ENCODE measurements around the gene UPK1A.

The UPK1A gene

DNA sequence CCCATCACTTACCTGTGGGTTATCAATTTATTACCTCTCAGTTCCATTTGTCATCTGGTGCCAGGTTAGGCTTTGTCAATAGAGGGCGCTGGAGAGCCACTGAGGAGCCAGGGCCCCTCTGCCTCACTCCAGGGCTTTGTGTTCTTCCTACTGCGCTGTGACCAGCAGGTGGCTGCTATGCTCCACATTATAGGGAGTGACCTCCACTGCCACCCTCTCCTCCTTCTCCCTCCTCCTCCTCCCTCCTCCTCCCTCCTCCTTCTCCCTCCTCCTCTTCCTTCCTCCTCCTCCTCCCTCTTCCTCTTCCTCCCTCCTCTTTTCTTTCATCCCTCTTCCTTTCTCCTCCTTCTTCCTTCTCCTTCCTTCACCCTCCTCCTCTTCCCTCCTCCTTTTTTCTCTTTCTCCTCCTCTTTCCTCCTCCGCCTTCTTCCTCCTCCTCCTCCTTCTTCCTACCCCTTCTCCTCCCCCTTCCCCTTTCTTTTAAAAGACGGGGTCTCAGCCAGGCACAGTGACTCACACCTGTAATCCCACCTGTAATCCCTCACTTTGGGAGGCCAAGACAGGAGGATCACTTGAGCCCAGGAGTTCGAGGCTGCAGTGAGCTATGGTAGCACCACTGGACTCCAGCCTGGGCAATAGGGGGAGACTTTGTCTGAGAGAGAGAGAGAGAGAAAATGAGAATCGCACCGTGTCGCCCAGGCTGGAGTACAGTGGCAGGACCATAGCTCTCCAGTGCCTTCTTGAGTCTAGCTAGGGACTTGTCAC lies 27.7 kb downstream of the UPK1A start:
- Histone ChIP-seq H3K27ac (ENCODE audit: low read length) (no peak overlapping the region), H3K4me1 (ENCODE audit: control insufficient read depth in 1 of 2, insufficient read depth in 2 of 2, low read length in 2 of 2) (peaks cover 0 to 3% of the 10 kb centered on the region in 2 donors), H3K9me3 (ENCODE audit: control insufficient read depth in 1 of 2, low read length in 2 of 2) (no peaks in the 10 kb centered on the region), H3K27me3 (ENCODE audit: low read depth, low read length) (no peaks in the 10 kb centered on the region), H3K36me3 (ENCODE audit: control insufficient read depth in 1 of 2, insufficient read depth in 2 of 2, low read length in 2 of 2) (no peaks in the 10 kb centered on the region), H3K4me3 (ENCODE audit: low read depth in 1 of 2, low read length in 2 of 2) (no peak overlapping the region)

DNA sequence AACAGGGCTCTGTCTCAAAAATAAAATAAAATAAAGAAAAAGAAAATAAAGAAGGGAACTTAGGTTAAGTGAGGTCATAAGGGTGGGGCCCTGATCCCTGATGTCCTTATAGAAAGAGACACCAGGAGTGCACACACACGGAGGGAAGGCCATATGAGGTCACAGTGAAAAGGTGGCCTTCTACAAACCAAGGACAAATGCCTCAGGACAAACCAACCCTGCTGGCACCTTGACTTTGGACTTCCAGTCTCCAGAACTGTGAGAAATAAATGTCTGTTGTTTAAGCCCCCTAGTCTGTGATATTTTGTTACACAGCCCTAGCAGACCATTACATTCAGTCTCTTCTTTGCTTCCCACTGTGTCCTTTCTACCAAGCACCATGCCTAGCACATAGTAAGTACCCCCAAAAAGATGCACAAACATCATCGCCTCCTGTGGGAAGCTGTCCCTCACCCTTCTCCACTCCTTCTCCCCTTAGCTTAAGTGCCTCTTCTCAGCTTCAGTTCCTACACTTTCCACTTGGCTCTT lies 29.6 kb downstream of the UPK1A start:
- no peaks in the 10 kb centered on the region for H3K36me3 ChIP-seq (ENCODE audit: control insufficient read depth in 1 of 2, insufficient read depth in 2 of 2, low read length in 2 of 2)
- H3K27me3 ChIP-seq (ENCODE audit: low read depth, low read length) = no peaks in the 10 kb centered on the region
- no peaks in the 10 kb centered on the region for H3K9me3 ChIP-seq (ENCODE audit: control insufficient read depth in 1 of 2, low read length in 2 of 2)
- H3K4me3 ChIP-seq (ENCODE audit: low read depth in 1 of 2, low read length in 2 of 2) = no peak overlapping the region
- no peak overlapping the region for H3K27ac ChIP-seq (ENCODE audit: low read length)
- H3K4me1 ChIP-seq (ENCODE audit: control insufficient read depth in 1 of 2, insufficient read depth in 2 of 2, low read length in 2 of 2) = peaks cover 0 to 3% of the 10 kb centered on the region in 2 donors

DNA sequence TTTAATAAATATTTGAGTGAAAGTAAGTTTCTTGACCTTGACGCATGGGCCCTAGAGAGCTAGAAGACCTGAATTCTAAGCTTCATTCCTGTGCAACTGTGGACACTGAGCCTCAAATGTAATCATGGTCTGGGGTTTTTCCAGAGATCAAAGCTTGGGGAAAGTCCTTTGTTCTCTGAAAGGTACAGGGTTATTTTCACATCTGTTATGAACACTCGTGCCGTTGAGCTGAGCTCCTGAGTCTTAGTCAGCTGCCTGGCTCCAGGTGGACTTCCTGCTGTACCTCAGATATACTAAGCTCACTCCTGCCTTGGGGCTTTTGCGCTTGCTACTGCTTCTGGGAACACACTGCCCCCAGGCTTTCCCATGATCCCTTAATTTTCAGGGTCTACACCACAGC lies 30.5 kb downstream of the UPK1A start:
- Histone ChIP-seq H3K4me1 (ENCODE audit: control insufficient read depth in 1 of 2, insufficient read depth in 2 of 2, low read length in 2 of 2) (peaks cover 0 to 3% of the 10 kb centered on the region in 2 donors), H3K9me3 (ENCODE audit: control insufficient read depth in 1 of 2, low read length in 2 of 2) (no peaks in the 10 kb centered on the region), H3K27ac (ENCODE audit: low read length) (no peak overlapping the region), H3K36me3 (ENCODE audit: control insufficient read depth in 1 of 2, insufficient read depth in 2 of 2, low read length in 2 of 2) (no peaks in the 10 kb centered on the region), H3K4me3 (ENCODE audit: low read depth in 1 of 2, low read length in 2 of 2) (no peak overlapping the region), H3K27me3 (ENCODE audit: low read depth, low read length) (no peaks in the 10 kb centered on the region)

DNA sequence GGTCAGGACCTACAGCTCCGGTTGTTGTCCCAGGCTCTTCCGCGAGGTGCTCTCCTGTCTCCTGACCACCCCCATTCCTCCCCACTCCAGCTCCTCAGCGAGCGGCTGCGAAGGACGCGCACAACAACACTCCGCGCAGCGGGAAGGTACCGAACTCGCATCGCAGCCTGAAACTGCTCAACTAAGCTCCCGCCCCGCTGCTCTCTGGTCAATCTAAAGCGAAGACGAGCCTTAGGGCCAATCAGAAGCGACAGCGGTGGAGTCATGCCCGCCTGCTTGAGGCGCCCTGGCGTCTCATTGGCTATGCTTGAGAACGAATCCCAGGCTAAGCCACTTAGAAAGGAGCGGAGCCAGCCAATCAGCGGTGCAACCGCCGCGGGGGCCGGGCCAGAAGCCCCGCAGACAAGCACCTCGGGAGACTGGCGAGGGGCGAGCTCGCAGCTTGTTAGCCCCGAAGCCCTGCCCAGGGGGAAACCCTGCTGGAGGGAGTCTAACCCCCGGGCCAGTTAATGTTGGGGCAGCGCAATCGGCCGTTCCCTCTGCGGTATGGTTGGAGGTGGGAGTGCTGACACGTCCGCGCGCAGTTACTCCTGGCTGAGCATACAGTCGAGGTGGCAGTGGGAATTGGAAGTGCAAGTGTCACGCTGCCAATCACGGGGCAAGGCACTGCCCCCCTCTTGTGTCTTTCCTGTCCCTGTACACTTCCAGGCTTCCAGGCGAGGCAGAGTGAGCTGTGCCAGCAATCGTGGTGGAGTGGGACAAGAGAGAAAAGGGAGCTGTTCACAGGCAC lies 36.1 kb downstream of the UPK1A start:
- no peaks in the 10 kb centered on the region for H3K27me3 ChIP-seq (ENCODE audit: low read depth, low read length)
- no peak overlapping the region for H3K27ac ChIP-seq (ENCODE audit: low read length)
- H3K4me3 ChIP-seq (ENCODE audit: low read depth in 1 of 2, low read length in 2 of 2) = peak overlapping the region; percentile 67 to 83
- H3K36me3 ChIP-seq (ENCODE audit: control insufficient read depth in 1 of 2, insufficient read depth in 2 of 2, low read length in 2 of 2) = no peaks in the 10 kb centered on the region
- peaks cover 0 to 7% of the 10 kb centered on the region in 2 donors for H3K4me1 ChIP-seq (ENCODE audit: control insufficient read depth in 1 of 2, insufficient read depth in 2 of 2, low read length in 2 of 2)
- H3K9me3 ChIP-seq (ENCODE audit: control insufficient read depth in 1 of 2, low read length in 2 of 2) = no peaks in the 10 kb centered on the region

DNA sequence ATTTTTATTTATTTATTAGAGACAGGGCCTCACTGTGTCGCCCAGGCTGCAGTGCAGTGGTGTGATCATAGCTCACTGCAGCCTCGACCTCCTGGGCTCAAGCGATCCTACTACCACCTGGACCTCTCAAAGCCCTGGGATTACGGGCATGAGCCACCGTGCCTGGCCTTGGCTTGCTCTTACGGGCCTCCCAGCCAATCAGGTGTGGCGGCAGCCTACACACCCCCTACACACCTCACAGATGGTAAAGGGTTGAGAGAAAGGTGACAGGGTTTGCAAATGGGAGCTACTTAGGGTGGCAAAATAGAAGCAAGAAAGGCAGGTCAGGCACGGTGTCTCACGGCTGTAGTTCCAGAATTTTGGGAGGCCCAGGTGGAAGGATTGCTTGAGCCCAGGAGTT lies 37.0 kb downstream of the UPK1A start:
- Histone ChIP-seq H3K36me3 (ENCODE audit: control insufficient read depth in 1 of 2, insufficient read depth in 2 of 2, low read length in 2 of 2) (no peaks in the 10 kb centered on the region), H3K4me1 (ENCODE audit: control insufficient read depth in 1 of 2, insufficient read depth in 2 of 2, low read length in 2 of 2) (peaks cover 0 to 7% of the 10 kb centered on the region in 2 donors), H3K9me3 (ENCODE audit: control insufficient read depth in 1 of 2, low read length in 2 of 2) (no peaks in the 10 kb centered on the region), H3K27ac (ENCODE audit: low read length) (no peak overlapping the region), H3K27me3 (ENCODE audit: low read depth, low read length) (no peaks in the 10 kb centered on the region), H3K4me3 (ENCODE audit: low read depth in 1 of 2, low read length in 2 of 2) (no peak overlapping the region)

DNA sequence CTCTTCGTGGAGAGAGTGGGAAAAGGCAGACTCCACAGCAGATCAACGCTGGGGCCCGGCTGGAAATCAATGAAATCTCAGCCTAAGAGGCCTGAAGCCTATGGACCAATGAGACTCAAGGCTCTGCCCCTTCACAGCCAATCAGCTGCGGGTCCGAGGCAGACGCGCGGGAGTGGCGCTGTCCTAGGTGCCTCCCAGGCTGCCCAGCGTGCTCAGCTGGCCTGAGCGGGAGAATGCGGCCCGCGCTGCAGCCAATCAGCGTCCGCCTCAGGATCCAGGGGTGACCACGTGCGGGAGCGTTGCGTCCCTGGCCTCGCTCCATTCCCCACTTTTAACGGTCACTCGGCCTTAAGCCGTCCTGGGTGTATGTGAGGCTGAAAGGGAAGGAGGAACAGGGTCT lies 37.9 kb downstream of the UPK1A start, which contains the start of gene ZBTB32:
Gene ZBTB32 (plus strand): TSS at position 341 of the 400 bp plus-strand sequence. CDS start 10,069 bp downstream, outside the sequence.
- H3K27me3 ChIP-seq (ENCODE audit: low read depth, low read length) = no peaks in the 10 kb centered on the region
- H3K4me3 ChIP-seq (ENCODE audit: low read depth in 1 of 2, low read length in 2 of 2) = no peak within 1 kb of the TSS
- no peaks in the 10 kb centered on the region for H3K36me3 ChIP-seq (ENCODE audit: control insufficient read depth in 1 of 2, insufficient read depth in 2 of 2, low read length in 2 of 2)
- peaks cover 0 to 7% of the 10 kb centered on the region in 2 donors for H3K4me1 ChIP-seq (ENCODE audit: control insufficient read depth in 1 of 2, insufficient read depth in 2 of 2, low read length in 2 of 2)
- no peaks in the 10 kb centered on the region for H3K9me3 ChIP-seq (ENCODE audit: control insufficient read depth in 1 of 2, low read length in 2 of 2)
- no peak within 1 kb of the TSS for H3K27ac ChIP-seq (ENCODE audit: low read length)

DNA sequence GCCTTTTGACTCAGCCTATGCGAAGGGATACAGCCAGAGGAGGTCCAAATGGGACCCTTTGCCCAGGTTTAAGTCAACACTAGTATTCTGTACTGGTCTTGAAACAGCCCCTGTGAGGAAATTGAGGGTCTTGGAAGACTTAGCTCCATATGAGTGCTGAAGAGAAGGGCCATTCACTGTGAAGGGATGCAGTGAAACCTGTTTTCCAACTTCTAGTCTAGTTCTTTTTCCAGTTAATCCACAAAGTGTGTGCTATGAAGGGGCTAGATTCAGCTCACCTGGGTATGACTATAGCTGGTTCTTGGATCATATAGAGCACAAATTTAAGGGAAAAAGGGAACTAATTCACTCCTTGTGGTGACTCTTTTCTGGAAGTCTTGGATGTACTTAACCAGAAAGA lies 42.1 kb downstream of the UPK1A start:
- no peak overlapping the region for H3K27ac ChIP-seq (ENCODE audit: low read length)
- H3K27me3 ChIP-seq (ENCODE audit: low read depth, low read length) = no peaks in the 10 kb centered on the region
- H3K9me3 ChIP-seq (ENCODE audit: control insufficient read depth in 1 of 2, low read length in 2 of 2) = no peaks in the 10 kb centered on the region
- H3K4me1 ChIP-seq (ENCODE audit: control insufficient read depth in 1 of 2, insufficient read depth in 2 of 2, low read length in 2 of 2) = no peaks in the 10 kb centered on the region
- H3K36me3 ChIP-seq (ENCODE audit: control insufficient read depth in 1 of 2, insufficient read depth in 2 of 2, low read length in 2 of 2) = no peaks in the 10 kb centered on the region
- H3K4me3 ChIP-seq (ENCODE audit: low read depth in 1 of 2, low read length in 2 of 2) = no peak overlapping the region

DNA sequence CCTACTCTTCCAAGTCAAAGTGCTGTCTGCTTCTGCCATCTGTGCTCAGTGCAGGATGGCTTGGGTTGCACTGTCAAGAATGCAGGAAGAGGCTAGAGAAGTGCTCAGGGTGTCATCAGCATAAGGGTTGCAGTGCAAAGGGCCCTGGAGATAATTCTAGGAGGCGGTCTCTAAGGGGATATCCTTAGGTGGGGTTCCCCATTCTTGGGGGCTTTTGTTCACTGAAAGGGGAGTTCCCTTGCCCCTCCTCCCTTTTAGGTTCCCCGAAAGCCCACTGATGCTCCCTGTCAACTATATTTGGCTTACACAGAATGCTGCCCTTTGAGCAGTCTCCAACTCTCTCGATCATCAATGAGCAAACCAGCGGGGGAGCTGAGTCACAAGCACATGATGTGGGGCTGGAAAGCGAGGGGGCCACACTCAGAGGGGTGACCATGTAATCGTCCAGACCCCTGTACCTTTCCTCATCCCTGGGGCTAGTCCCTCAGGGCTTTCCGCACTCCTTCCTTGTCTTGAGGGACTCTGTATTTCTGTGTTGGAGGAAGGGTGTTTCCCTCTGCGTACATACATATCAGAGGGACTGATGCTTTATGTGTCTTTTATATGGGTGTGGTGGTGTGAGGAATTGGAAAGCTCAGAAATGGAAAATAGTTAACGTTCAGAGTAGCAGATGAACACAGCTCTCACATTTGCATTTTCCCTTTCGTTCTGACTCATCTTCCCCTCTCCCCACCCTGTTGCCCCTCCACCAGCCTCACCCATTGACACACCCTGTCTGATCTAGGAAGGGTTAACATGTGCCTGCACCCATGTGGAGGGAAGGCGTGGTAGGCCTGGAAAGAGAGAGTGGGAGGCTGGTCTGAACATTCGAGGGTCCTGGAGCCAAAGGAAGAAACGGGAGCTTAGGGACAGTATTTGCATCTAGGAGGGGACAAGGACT lies 44.7 kb downstream of the UPK1A start:
- Histone ChIP-seq H3K4me3 (ENCODE audit: low read depth in 1 of 2, low read length in 2 of 2) (no peak overlapping the region), H3K4me1 (ENCODE audit: control insufficient read depth in 1 of 2, insufficient read depth in 2 of 2, low read length in 2 of 2) (peaks cover 5 to 6% of the 10 kb centered on the region in 2 donors), H3K9me3 (ENCODE audit: control insufficient read depth in 1 of 2, low read length in 2 of 2) (no peaks in the 10 kb centered on the region), H3K27ac (ENCODE audit: low read length) (no peak overlapping the region), H3K27me3 (ENCODE audit: low read depth, low read length) (no peaks in the 10 kb centered on the region), H3K36me3 (ENCODE audit: control insufficient read depth in 1 of 2, insufficient read depth in 2 of 2, low read length in 2 of 2) (no peaks in the 10 kb centered on the region)

DNA sequence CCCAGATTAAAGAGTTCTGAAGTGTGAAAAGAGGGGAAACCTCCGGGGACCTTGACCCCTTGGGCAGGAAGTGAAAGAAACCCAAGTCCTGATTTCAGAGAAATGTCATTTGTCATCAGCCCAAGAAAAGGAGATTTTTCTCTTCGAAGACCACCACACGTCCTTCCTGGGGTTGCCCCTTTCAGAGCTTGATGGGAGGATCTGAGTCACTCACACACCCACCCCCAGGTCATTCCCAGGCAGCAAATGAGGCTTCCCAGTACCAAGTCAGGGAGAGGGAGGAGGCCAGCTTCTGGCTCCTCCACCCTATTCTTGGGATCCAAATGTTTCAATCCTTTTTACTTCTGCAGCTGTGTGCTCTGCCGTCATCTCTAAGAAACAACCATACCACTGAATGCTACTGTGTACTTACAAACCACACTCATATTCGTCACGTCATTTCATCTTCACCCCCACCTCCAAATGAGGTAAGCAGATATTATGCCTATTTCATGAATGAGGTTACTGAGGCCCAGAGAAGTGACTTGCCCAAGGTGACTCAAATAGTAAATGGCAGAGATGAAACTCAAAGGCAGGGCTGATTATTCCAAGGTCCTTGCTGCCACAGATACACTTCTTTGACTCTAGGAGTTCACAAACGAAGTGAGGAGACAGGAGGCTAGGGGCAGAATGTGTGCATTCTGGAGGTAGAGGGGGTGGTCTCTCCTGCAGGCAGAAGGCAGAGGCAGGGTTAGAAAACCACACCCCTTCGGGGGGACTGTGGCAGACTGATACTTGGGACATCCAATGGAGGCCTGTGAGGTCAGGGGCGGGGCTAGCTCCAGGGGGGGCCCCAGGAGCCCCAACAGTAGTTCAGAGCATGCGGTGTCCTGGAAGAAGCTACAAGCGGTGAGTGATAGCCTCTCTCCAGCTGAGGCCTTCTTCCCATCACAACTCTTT lies 46.5 kb downstream of the UPK1A start:
- peaks cover 5 to 8% of the 10 kb centered on the region in 2 donors for H3K4me1 ChIP-seq (ENCODE audit: control insufficient read depth in 1 of 2, insufficient read depth in 2 of 2, low read length in 2 of 2)
- no peaks in the 10 kb centered on the region for H3K9me3 ChIP-seq (ENCODE audit: control insufficient read depth in 1 of 2, low read length in 2 of 2)
- no peaks in the 10 kb centered on the region for H3K27me3 ChIP-seq (ENCODE audit: low read depth, low read length)
- H3K27ac ChIP-seq (ENCODE audit: low read length) = no peak overlapping the region
- no peak overlapping the region for H3K4me3 ChIP-seq (ENCODE audit: low read depth in 1 of 2, low read length in 2 of 2)
- H3K36me3 ChIP-seq (ENCODE audit: control insufficient read depth in 1 of 2, insufficient read depth in 2 of 2, low read length in 2 of 2) = no peaks in the 10 kb centered on the region

DNA sequence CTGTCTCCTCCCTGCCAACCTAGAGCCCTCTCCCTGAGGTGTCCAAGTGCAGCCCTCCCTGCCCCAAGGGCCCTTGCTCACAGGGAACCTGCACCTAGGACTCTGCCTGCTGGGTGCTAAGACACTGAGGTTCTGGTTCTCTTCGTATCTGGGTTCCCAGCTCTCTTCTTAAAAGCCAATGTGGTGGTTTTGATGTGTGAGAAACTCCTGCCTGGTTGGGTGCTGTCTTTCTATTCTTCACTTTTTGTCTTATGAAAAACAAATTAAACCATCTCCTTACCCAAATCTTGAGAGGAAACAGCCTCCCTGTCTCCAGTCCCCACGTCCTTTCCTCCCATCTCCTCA lies 47.2 kb downstream of the UPK1A start:
- peaks cover 5 to 10% of the 10 kb centered on the region in 2 donors for H3K4me1 ChIP-seq (ENCODE audit: control insufficient read depth in 1 of 2, insufficient read depth in 2 of 2, low read length in 2 of 2)
- H3K4me3 ChIP-seq (ENCODE audit: low read depth in 1 of 2, low read length in 2 of 2) = no peak overlapping the region
- no peaks in the 10 kb centered on the region for H3K9me3 ChIP-seq (ENCODE audit: control insufficient read depth in 1 of 2, low read length in 2 of 2)
- H3K27me3 ChIP-seq (ENCODE audit: low read depth, low read length) = no peaks in the 10 kb centered on the region
- no peak overlapping the region for H3K27ac ChIP-seq (ENCODE audit: low read length)
- H3K36me3 ChIP-seq (ENCODE audit: control insufficient read depth in 1 of 2, insufficient read depth in 2 of 2, low read length in 2 of 2) = no peaks in the 10 kb centered on the region

All from muscle layer of duodenum (tissue), 2 donors.